Smooth muscle cell of the coronary artery (primary cell): Measurements from ENCODE around the gene KDM5C. TPM values are rescaled to one million over a fixed set of nuclear protein-coding genes. Genes with fewer than 3 reads are reported as not detected.

Experiments used
- total RNA-seq: library from RNA; depleted of rRNA; stranded (reverse); fragments of >200 nt; gene quantifications from 2 replicates; pipeline ENCODE4 v1.2.3, GENCODE V29; 2014; ENCODE audit warnings: low replicate concordance

Gene KDM5C
- total RNA-seq, result 50.3 and 55.2 TPM in 2 replicates

GRCh38 chrX:53224860-53225797 is at the start of gene KDM5C:
Gene KDM5C (minus strand): TSS chrX:53225207. CDS start chrX:53224889, 318 bp downstream.

Other genes starting within 250 kb of the KDM5C start
- gene GPR173, start 176.4 kb downstream of the KDM5C start, total RNA-seq, result 1.4 and 4.2 TPM in 2 replicates
- gene TSPYL2, start 142.8 kb downstream of the KDM5C start, total RNA-seq, result 15.8 and 26.1 TPM in 2 replicates
- gene KANTR, start 131.1 kb downstream of the KDM5C start, total RNA-seq, result 5.0 and 13.1 TPM in 2 replicates
- gene IQSEC2, start 56.4 kb upstream of the KDM5C start, total RNA-seq, result 2.1 and 4.3 TPM in 2 replicates
- gene SMC1A, start 197.4 kb upstream of the KDM5C start, total RNA-seq, result 7.1 and 12.3 TPM in 2 replicates
- 0.68 and 0.94 TPM in 2 replicates for gene RIBC1, start 197.7 kb upstream of the KDM5C start, total RNA-seq
- gene HSD17B10, start 209.2 kb upstream of the KDM5C start, total RNA-seq, result 47.6 and 118 TPM in 2 replicates